ENCODE measurements around the gene HIVEP3. TPM values are rescaled to one million over a fixed set of nuclear protein-coding genes. Genes with fewer than 3 reads are reported as not detected.

The HIVEP3 gene
- total and polyA plus RNA-seq, 4 donors: 3.0 to 9.4 (median 7.8) TPM

- no peaks in the 10 kb centered on the region for H3K36me3 ChIP-seq (ENCODE audit: control insufficient read depth, insufficient read depth, low read length)
- H3K27me3 ChIP-seq (ENCODE audit: control insufficient read depth, insufficient read depth, low read length): no peaks in the 10 kb centered on the region
- no peak overlapping the region for H3K27ac ChIP-seq (ENCODE audit: low read depth, low read length)
- H3K4me3 ChIP-seq (ENCODE audit: low read depth, low read length): no peak overlapping the region
- no peak for DNase-seq (ENCODE audit: low read depth in 4 of 6, low spot score in 6 of 6)
- H3K9me3 ChIP-seq (ENCODE audit: control insufficient read depth, insufficient read depth, low read length): no peaks in the 10 kb centered on the region
- 83% methylated on average over 1 of the region's 1 CpG for WGBS (ENCODE audit: insufficient coverage)
- peaks cover 4% of the 10 kb centered on the region for H3K4me1 ChIP-seq (ENCODE audit: control insufficient read depth, insufficient read depth, low read length)
Observed at GRCh38 chr1:41722184-41722583, 196.5 kb downstream of the HIVEP3 start.

GRCh38 chr1:41720861-41721410 is 197.8 kb downstream of the HIVEP3 start:
- Histone ChIP-seq H3K9me3 (ENCODE audit: control insufficient read depth, insufficient read depth, low read length) (no peaks in the 10 kb centered on the region), H3K36me3 (ENCODE audit: control insufficient read depth, insufficient read depth, low read length) (no peaks in the 10 kb centered on the region), H3K27me3 (ENCODE audit: control insufficient read depth, insufficient read depth, low read length) (no peaks in the 10 kb centered on the region), H3K4me3 (ENCODE audit: low read depth, low read length) (no peak overlapping the region), H3K27ac (ENCODE audit: low read depth, low read length) (no peak overlapping the region), H3K4me1 (ENCODE audit: control insufficient read depth, insufficient read depth, low read length) (peaks cover 7% of the 10 kb centered on the region)
- DNase-seq (ENCODE audit: low read depth in 4 of 6, low spot score in 6 of 6): peak in 1 of 6 donors; percentile 66
- 100% methylated on average over 3 of the region's 12 CpGs for WGBS (ENCODE audit: insufficient coverage)

- H3K4me3 ChIP-seq (ENCODE audit: low read depth, low read length): no peak overlapping the region
- H3K36me3 ChIP-seq (ENCODE audit: control insufficient read depth, insufficient read depth, low read length): no peaks in the 10 kb centered on the region
- H3K4me1 ChIP-seq (ENCODE audit: control insufficient read depth, insufficient read depth, low read length): peaks cover 21% of the 10 kb centered on the region
- 89% methylated on average over 5 of the region's 5 CpGs for WGBS (ENCODE audit: insufficient coverage)
- no peaks in the 10 kb centered on the region for H3K9me3 ChIP-seq (ENCODE audit: control insufficient read depth, insufficient read depth, low read length)
- DNase-seq (ENCODE audit: low read depth in 4 of 6, low spot score in 6 of 6): no peak
- H3K27ac ChIP-seq (ENCODE audit: low read depth, low read length): no peak overlapping the region
- no peaks in the 10 kb centered on the region for H3K27me3 ChIP-seq (ENCODE audit: control insufficient read depth, insufficient read depth, low read length)
Observed at GRCh38 chr1:41719590-41719989, 199.1 kb downstream of the HIVEP3 start.

- 100% methylated on average over 1 of the region's 1 CpG for WGBS (ENCODE audit: insufficient coverage)
Observed at GRCh38 chr1:41719128-41719527, 199.6 kb downstream of the HIVEP3 start.

GRCh38 chr1:41718497-41718896 is 200.2 kb downstream of the HIVEP3 start:
- Histone ChIP-seq H3K4me3 (ENCODE audit: low read depth, low read length) (no peak overlapping the region), H3K27me3 (ENCODE audit: control insufficient read depth, insufficient read depth, low read length) (no peaks in the 10 kb centered on the region), H3K4me1 (ENCODE audit: control insufficient read depth, insufficient read depth, low read length) (peaks cover 32% of the 10 kb centered on the region), H3K9me3 (ENCODE audit: control insufficient read depth, insufficient read depth, low read length) (no peaks in the 10 kb centered on the region), H3K36me3 (ENCODE audit: control insufficient read depth, insufficient read depth, low read length) (no peaks in the 10 kb centered on the region), H3K27ac (ENCODE audit: low read depth, low read length) (no peak overlapping the region)
- DNase-seq (ENCODE audit: low read depth in 4 of 6, low spot score in 6 of 6): no peak
- WGBS (ENCODE audit: insufficient coverage): 80% methylated on average over 3 of the region's 7 CpGs

More at GRCh38 chr1:41719128-41719527, 199.6 kb downstream of the HIVEP3 start:
- H3K27me3 ChIP-seq (ENCODE audit: control insufficient read depth, insufficient read depth, low read length): no peaks in the 10 kb centered on the region
- H3K4me1 ChIP-seq (ENCODE audit: control insufficient read depth, insufficient read depth, low read length): peaks cover 25% of the 10 kb centered on the region
- DNase-seq (ENCODE audit: low read depth in 4 of 6, low spot score in 6 of 6): no peak
- H3K27ac ChIP-seq (ENCODE audit: low read depth, low read length): no peak overlapping the region
- no peaks in the 10 kb centered on the region for H3K9me3 ChIP-seq (ENCODE audit: control insufficient read depth, insufficient read depth, low read length)
- no peak overlapping the region for H3K4me3 ChIP-seq (ENCODE audit: low read depth, low read length)
- H3K36me3 ChIP-seq (ENCODE audit: control insufficient read depth, insufficient read depth, low read length): no peaks in the 10 kb centered on the region

GRCh38 chr1:41716188-41717130 is 202.3 kb downstream of the HIVEP3 start:
- 77% methylated on average over 11 of the region's 12 CpGs for WGBS (ENCODE audit: insufficient coverage)
- DNase-seq (ENCODE audit: low read depth in 4 of 6, low spot score in 6 of 6): no peak

GRCh38 chr1:41715441-41716095 is 203.2 kb downstream of the HIVEP3 start:
- no peaks in the 10 kb centered on the region for H3K9me3 ChIP-seq (ENCODE audit: control insufficient read depth, insufficient read depth, low read length)
- no peaks in the 10 kb centered on the region for H3K36me3 ChIP-seq (ENCODE audit: control insufficient read depth, insufficient read depth, low read length)
- 87% methylated on average over 8 of the region's 8 CpGs for WGBS (ENCODE audit: insufficient coverage)
- DNase-seq (ENCODE audit: low read depth in 4 of 6, low spot score in 6 of 6): no peak
- peaks cover 50% of the 10 kb centered on the region for H3K4me1 ChIP-seq (ENCODE audit: control insufficient read depth, insufficient read depth, low read length)
- no peaks in the 10 kb centered on the region for H3K27me3 ChIP-seq (ENCODE audit: control insufficient read depth, insufficient read depth, low read length)
- no peak overlapping the region for H3K27ac ChIP-seq (ENCODE audit: low read depth, low read length)
- H3K4me3 ChIP-seq (ENCODE audit: low read depth, low read length): no peak overlapping the region

More at GRCh38 chr1:41716188-41717130, 202.3 kb downstream of the HIVEP3 start:
- Histone ChIP-seq H3K27me3 (ENCODE audit: control insufficient read depth, insufficient read depth, low read length) (no peaks in the 10 kb centered on the region), H3K36me3 (ENCODE audit: control insufficient read depth, insufficient read depth, low read length) (no peaks in the 10 kb centered on the region), H3K27ac (ENCODE audit: low read depth, low read length) (no peak overlapping the region), H3K9me3 (ENCODE audit: control insufficient read depth, insufficient read depth, low read length) (no peaks in the 10 kb centered on the region), H3K4me1 (ENCODE audit: control insufficient read depth, insufficient read depth, low read length) (peaks cover 50% of the 10 kb centered on the region), H3K4me3 (ENCODE audit: low read depth, low read length) (no peak overlapping the region)

GRCh38 chr1:41714638-41715389 is 203.9 kb downstream of the HIVEP3 start:
- Histone ChIP-seq H3K4me1 (ENCODE audit: control insufficient read depth, insufficient read depth, low read length) (peaks cover 50% of the 10 kb centered on the region), H3K27ac (ENCODE audit: low read depth, low read length) (no peak overlapping the region), H3K9me3 (ENCODE audit: control insufficient read depth, insufficient read depth, low read length) (no peaks in the 10 kb centered on the region), H3K4me3 (ENCODE audit: low read depth, low read length) (no peak overlapping the region), H3K27me3 (ENCODE audit: control insufficient read depth, insufficient read depth, low read length) (no peaks in the 10 kb centered on the region), H3K36me3 (ENCODE audit: control insufficient read depth, insufficient read depth, low read length) (no peaks in the 10 kb centered on the region)
- 48% methylated on average over 7 of the region's 9 CpGs for WGBS (ENCODE audit: insufficient coverage)
- DNase-seq (ENCODE audit: low read depth in 4 of 6, low spot score in 6 of 6): peak in 2 of 6 donors; percentile 68 to 95
